ENCODE data around the gene LEFTY2.
A peak's percentile ranks its signal among the peaks of the same experiment; 100 is the strongest.

LEFTY2 gene

DNA sequence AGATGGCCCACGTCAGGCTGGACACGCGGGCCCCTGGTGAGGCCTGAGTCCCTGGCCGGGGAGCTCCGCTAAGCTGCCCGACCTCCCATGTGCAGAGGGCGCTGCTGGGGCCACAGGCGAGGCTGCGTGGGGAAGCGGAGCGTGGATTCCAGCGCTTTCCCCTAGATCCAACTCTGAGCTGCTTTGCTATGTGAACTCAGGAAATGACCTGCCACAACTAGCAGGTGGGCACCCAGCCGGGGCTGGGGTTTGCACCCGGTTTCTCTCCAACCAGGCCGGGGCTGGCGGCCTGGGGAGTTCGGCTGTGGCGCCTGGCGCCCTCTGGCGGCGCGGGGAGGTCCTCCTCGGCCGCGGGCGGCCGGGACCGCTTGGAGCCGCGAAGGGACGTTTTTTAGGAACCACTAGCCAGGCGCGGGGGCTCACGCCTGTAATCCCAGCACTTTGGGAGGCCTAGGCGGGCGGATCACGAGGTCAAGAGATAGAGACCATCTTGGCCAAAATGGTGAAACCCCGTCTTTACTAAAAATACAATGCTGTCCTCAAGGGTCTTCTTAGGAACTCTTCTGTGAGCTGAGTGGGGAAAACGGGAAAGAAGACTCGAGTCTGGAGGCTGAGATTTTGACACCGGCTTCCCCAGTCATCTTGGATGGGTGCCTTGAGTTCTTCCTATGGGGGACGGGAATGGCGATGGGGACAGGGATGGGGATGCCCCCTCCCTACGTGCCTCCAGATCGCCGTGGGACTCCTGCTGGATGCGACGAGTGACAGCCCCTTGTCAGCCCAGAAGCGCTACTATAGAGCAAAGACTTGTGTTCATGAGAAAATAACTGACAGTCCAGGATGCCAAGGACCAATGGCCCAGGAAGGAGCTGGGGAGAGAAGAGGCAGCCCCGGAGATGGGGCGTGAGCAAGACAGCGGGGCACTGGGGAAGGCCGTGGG, 29.6 kb downstream of the LEFTY2 start:
- no peak overlapping the region for H3K4me3 ChIP-seq (ENCODE audit: low read depth, low read length)
- DNase-seq (ENCODE audit: low read depth, low spot score) = peak; percentile 31
- TF ChIP-seq, protein P1, sequence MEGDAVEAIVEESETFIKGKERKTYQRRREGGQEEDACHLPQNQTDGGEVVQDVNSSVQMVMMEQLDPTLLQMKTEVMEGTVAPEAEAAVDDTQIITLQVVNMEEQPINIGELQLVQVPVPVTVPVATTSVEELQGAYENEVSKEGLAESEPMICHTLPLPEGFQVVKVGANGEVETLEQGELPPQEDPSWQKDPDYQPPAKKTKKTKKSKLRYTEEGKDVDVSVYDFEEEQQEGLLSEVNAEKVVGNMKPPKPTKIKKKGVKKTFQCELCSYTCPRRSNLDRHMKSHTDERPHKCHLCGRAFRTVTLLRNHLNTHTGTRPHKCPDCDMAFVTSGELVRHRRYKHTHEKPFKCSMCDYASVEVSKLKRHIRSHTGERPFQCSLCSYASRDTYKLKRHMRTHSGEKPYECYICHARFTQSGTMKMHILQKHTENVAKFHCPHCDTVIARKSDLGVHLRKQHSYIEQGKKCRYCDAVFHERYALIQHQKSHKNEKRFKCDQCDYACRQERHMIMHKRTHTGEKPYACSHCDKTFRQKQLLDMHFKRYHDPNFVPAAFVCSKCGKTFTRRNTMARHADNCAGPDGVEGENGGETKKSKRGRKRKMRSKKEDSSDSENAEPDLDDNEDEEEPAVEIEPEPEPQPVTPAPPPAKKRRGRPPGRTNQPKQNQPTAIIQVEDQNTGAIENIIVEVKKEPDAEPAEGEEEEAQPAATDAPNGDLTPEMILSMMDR (IDR thresholded peaks at IDR 0.05; ENCODE audit: low read depth, low read length) = peak; percentile 79
- in situ Hi-C loops (cut with HindIII; ENCODE audit: low sequenced_read_pairs) = no loop called here

GRCh38 chr1:225909477-225909876, 31.5 kb downstream of the LEFTY2 start:
- TF ChIP-seq, protein P1 (IDR thresholded peaks at IDR 0.05; ENCODE audit: low read depth, low read length) = no peak
- H3K4me3 ChIP-seq (ENCODE audit: low read depth, low read length) = no peak overlapping the region
- in situ Hi-C loops (cut with HindIII; ENCODE audit: low sequenced_read_pairs) = no loop called here
- no peak for DNase-seq (ENCODE audit: low read depth, low spot score)

DNA sequence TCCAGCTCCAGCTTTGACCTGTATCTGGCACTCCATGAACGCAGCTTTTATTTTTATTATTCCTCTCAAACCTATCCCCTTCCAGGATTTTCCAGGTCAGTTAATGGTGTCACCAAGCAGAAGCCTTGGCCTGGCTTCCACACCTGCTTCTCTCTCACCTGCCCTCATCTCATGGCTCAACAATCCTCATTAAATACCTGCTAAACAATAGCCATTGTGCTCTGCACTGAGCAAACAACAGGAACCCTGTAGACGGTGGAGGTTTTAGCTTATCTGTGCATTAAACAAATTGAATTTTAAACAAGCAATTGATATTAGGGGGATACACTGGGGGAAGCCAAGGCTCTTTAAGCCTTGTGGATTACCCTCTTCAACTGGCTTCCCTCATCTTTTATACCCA, 32.2 kb downstream of the LEFTY2 start:
- H3K4me3 ChIP-seq (ENCODE audit: low read depth, low read length) = no peak overlapping the region
- TF ChIP-seq, protein P1 (IDR thresholded peaks at IDR 0.05; ENCODE audit: low read depth, low read length) = no peak
- no peak for DNase-seq (ENCODE audit: low read depth, low spot score)
- in situ Hi-C loops (cut with HindIII; ENCODE audit: low sequenced_read_pairs) = no loop called here

- in situ Hi-C loops (cut with HindIII; ENCODE audit: low sequenced_read_pairs) = no loop called here
- TF ChIP-seq, protein P1 (IDR thresholded peaks at IDR 0.05; ENCODE audit: low read depth, low read length) = no peak
- no peak for DNase-seq (ENCODE audit: low read depth, low spot score)
- no peak overlapping the region for H3K4me3 ChIP-seq (ENCODE audit: low read depth, low read length)
These were observed 32.9 kb downstream of the LEFTY2 start for GRCh38 chr1:225908013-225908640.

- TF ChIP-seq, protein P1 (IDR thresholded peaks at IDR 0.05; ENCODE audit: low read depth, low read length) = no peak
- no peak overlapping the region for H3K4me3 ChIP-seq (ENCODE audit: low read depth, low read length)
- DNase-seq (ENCODE audit: low read depth, low spot score) = no peak
- in situ Hi-C loops (cut with HindIII; ENCODE audit: low sequenced_read_pairs) = no loop called here
These were observed 33.7 kb downstream of the LEFTY2 start for GRCh38 chr1:225907341-225907740.

GRCh38 chr1:225906467-225906866, 34.6 kb downstream of the LEFTY2 start:
- TF ChIP-seq, protein P1 (IDR thresholded peaks at IDR 0.05; ENCODE audit: low read depth, low read length) = no peak
- H3K4me3 ChIP-seq (ENCODE audit: low read depth, low read length) = no peak overlapping the region
- in situ Hi-C loops (cut with HindIII; ENCODE audit: low sequenced_read_pairs) = no loop called here
- DNase-seq (ENCODE audit: low read depth, low spot score) = no peak

Data from astrocyte of the spinal cord (primary cell).